ENCODE results near the gene CCDC148.

Gene CCDC148
- 0 to 0.26 reads per million in 2 donors for total RNA-seq

DNA sequence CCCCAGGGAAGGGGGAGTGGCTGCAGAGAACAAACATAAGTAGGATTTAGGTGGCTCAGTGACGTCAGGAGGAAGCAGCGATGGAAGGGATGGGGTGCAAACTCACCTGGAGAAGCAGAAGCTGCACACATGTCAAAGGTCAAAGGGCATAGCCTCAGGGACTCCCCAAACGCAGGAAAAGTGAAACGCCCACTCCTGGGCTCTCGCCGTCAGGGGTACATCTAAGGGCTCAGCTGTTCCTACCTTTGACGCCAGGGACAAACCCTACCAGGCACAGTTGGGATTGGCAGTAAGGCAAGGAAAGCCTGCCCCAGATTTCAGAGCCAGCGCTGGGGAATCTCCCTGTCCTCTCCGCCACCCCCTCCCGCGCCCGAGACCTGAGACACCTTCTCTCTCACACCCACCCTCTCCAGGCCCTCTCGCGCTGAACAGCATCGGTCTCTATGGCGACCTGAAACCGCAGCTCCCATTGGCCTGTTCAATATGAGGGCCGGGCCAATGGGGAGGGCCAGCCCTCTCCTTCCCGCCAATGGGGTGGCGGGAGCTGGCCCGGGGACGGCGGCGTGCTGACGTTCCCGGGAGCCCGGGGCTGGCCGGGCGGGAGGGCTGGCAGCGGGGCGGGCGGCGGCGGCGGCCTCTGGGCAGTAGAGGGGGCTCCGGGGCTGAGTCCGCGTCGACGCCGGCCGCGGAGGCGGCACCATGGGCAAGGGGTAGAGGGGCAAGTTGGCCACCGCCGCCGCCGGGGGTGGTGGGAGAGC lies at the start of gene CCDC148, which contains the start of gene PKP4:
CCDC148 (minus strand) TSS at position 445 of the 758 bp plus-strand sequence; CDS start at position 131, 314 bp downstream.
PKP4 (plus strand) TSS at position 644 of the 758 bp plus-strand sequence. CDS start 76,233 bp downstream, outside the sequence.
- peak; percentile 75 for DNase-seq

DNA sequence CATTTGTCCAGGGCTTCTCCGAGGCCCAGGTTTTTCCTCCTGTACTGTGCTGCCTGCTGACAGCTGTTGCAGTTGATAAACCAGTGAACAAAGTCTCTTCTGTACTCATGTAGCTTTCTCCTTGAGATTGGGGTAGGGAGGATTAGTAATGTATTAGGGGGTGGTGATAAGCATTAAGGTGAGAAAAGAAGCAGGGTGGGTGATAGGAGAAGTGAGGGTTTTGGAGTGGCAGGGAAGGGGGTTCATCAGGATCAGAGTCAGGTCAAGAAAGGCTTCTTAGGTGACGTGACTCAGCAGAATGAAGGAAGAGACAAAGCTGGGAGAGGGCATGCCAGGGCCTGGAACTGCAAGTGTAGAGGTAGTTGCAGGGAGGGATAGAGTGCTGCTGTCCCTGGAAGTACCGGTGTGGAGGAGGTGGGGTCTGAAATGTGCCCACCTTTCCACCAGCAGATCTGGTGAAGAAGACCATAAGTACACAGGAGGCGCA lies 48.9 kb upstream of the CCDC148 start:
- DNase-seq: no peak

DNA sequence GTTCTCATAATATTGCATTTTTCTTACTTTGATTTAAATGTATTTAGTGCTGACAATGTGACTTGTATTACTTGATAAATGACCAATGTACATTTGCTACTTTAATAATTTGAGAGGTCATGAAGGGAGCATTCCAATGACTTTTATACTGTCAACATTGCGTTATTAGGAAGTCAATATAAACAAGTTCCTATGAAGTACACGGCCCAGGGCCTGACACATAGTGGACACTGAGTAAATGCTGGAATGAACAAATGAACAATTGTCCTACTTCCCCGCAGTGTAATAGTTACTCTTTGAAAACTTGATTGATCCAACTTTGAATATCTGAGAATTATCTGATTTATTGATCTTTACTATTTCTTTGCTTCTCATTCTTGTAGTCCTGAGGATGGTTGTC lies 47.5 kb upstream of the CCDC148 start:
- no peak for DNase-seq

DNA sequence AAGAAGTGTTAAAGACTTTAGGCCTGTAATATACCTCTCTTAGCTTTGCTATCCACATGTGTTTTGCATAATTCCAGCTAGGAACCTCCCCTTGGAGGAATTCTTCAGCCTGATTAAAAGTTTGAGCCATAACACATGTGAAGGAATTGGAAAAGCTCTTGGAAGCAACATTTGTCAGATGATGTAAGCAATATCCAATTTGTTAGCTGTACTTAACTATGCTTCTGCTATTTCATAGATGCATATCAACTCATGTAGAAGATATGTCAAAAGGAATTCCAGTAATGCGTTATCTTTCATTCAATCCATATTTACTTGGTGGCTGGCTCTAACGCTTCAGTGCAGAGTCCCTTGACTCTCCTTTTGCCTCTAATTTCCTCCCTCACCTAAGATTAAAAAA lies 46.4 kb upstream of the CCDC148 start:
- no peak for DNase-seq

DNA sequence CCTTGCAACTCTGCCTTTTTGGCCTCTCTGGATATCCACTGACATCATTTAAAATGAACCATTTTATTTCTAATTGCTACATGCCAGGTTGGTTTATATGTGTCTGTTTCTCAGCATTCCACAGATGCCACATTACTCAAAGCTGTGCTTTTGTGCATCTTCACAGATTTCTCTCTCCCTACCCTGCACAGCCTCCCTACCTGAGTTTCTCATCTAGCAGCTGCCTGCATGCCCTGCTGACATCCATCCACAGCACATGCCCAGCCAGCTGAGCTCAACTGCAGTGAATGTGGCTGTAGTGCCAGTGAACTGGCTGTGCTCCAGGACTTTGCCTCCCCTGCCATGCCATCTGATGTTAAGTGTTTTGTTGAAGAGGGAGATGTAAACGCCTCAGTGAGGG lies 44.7 kb upstream of the CCDC148 start:
- DNase-seq: no peak

DNA sequence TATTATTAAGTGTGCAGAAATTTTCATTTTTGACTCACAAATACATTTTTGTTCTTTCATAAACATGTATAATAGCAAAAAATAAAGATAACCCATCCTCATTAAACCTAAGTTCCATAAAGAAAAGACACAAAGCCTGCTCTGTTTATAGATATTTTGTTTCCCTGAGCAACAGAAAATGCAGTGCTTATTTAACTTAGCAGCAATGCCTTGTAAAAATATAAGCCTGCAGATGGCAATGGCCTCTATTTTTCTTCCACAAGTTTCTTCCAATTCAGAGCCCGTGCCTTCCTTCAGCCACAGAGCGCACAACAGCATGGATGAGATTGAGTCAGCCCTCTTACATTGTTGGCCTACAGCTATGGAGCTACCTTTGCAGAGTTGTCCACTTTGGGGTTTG lies 43.8 kb upstream of the CCDC148 start:
- DNase-seq: no peak

DNA sequence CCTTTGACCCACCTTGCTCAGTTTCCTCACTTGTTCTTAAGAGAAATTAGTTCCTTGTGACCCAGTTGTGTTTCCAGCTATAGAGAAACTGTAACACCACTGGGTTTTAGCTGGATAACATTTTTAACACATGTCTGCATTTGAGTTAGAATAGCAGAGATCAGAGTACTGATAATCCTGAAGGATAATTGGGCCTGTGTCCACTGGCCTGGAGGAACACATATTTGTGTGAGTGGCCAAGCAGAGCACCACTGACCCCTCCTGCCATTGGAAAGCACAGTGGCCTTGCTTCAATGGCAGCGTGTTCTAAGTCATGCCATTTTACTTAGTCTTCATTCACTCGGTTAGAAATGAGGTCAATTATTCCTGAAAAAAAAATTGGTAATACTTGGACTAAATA lies 42.8 kb upstream of the CCDC148 start:
- DNase-seq: no peak

DNA sequence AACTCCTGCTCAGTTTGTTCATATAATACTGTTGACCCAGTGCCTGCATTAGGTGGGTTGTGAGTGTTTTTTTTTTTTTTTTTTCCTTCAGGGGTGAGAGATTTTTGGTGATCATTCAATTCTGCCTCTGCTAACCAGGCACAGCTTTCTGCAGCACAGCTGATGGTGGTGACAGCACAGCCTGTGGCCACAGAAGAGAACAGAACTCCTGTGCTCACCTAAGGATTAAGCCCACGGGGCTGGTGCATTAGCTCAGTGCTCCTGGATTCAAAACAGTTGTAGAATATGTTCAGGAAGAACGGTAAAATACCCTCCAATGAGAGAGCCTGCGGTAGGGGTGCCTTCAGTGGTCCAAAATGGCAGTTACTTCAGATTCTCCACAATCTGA lies 42.2 kb upstream of the CCDC148 start:
- no peak for DNase-seq

DNA sequence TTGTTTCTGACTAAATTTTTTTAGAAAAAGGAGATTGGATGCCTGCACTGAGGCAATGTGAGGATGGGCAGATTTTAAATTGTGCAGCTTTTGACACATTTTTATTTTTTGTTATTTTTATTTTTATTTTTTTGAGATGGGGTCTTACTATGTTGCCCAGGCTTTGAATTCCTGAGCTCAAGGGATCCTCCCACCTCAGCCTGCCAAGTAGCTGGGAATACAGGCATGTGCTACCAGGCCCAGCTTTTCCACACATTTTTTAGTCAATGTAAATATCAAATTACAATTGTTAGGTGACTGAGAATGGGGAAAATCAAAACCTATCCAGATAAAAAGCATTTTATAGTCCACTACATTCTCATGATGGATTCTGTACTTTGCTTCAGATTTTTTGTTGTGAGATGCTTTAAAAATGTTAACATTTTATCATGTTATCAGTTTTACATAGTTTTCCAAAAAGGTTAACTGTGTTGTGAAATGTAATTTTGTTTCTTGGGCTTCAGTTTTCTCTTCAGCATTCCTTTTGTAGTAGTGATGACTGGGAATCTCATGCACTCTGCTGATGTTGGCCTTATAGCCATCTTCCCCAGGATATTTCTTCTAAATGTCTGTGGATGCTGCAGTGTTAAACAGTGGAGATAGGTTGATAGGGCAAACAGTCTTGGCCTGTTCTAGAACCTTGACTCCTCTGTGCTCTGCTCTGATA lies 41.6 kb upstream of the CCDC148 start:
- no peak for DNase-seq

DNA sequence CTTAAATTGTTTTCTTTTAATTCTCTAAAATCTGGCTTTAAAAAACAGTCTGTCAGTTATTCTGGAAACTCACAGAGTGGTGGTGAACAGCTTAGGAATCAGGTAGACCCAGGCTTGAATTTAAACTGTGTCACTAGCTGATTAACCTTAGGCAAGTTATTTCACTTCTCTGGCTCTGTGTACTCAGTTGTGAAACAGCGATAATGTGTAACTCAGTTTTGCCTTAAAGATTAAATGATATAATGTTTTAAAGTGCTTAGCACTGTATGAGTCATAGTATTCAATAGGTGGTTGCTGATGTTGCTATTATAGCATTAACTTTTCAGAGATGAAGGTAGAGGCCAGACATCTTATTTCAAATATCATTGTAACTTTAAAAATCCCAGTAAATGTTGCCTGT lies 40.9 kb upstream of the CCDC148 start:
- no peak for DNase-seq

DNA sequence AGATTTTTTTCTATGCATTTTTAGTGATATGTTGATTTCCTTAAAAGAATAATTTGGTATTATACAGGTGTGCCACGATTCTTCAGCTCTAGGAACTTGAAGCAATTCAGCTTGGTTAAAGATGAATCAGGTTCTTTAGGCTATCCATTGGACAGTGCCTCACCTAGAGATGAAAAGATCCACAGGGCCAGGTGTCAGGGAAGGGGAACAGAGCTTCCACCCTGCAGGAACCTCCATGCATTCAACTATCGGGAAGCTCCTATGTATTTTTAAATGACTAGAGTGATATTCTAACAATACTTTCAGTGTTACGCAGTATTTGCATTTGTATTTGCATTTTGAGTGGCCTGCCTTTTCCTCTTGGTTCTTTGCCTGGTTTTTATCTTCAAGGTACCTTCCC lies 40.4 kb upstream of the CCDC148 start:
- DNase-seq: no peak

DNA sequence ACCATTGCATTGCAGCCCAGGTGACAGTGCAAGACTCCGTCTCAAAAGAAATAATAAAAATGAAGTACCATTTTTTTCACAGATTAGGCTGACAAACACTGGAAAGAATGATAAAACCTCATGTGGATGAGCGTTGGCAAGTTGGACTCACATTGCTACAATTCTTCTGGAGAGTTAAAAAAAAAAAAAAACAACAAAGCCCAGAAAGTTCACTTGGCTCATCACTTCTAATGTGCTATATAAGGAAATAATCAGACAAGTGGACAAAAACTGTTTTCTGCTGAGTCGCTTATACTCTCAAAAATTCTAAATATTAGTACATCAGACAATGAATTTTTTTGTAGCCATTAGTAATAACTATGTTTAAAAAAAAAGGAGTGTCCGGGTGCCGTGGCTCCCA lies 38.6 kb upstream of the CCDC148 start:
- no peak for DNase-seq

DNA sequence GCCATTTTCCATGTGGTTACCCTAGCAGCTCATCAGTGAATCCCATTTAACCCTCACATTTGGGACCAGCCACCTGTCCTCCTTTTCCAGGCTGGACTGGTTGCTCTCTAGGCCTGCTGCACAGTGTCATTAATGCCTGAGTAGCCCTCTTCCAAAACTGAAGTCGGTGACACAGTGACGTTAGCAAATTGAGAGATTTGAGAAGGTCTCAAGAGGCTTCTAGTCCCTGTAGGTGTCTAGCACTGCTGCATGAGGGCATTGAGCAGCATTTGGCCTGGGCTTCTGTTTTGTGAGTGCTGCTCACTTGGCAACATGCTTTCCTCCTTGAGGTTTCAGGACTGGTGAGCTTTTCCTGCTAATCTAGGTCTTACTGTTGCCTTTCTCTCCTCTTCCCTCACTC lies 36.9 kb upstream of the CCDC148 start:
- no peak for DNase-seq

DNA sequence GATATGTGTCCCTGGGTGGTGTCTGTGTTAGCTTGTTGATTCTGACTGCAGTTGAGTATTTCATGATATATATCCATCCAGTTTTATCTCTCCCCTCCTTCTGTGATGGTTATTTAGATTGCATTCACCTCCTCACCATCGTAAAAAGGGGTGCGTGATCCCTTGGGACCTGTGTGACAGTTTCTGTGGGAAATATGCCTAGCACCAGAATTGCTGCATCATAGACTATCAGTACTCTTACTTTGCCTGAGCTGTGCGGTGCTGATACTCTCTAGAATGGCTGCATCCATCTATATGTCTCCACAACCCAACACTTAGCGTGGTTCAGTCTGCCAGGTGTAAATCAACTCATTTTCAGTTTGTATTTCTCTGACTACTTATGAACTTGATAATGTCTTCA lies 34.5 kb upstream of the CCDC148 start:
- no peak for DNase-seq

DNA sequence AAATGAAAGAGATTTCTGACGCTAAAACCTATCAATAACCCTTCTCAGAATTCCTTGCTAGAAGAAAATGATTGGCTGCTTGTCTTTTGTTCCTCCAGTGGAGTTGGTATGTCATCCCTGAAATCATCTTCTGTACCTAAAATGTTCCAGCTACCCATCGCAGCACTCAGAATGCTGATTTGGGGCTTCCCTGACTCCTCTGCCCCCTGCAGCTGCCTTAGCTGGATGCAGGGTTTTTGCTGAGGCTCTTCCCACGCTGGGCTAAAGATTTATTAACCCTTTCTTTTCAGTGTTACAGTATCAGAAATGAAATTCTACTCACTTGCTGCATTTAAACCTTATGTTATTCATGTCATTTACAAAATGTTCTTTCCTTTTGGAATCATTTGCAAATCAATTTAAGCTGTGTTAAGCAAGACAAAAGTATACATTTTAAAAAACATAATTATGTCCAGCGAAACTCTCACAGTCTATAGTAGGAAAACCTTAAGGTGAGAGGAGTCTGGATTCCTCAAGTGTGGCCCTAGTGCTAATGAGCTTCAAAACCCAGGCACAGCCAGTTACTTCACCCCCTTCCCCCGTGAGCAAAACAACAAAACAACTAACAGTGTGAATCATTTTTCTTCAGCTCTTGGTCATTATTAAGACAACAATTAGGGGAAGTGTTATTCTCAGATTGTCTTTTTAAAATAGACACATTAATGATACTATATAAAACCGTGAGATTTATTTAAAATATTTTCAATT lies 33.0 kb upstream of the CCDC148 start:
- DNase-seq: no peak

DNA sequence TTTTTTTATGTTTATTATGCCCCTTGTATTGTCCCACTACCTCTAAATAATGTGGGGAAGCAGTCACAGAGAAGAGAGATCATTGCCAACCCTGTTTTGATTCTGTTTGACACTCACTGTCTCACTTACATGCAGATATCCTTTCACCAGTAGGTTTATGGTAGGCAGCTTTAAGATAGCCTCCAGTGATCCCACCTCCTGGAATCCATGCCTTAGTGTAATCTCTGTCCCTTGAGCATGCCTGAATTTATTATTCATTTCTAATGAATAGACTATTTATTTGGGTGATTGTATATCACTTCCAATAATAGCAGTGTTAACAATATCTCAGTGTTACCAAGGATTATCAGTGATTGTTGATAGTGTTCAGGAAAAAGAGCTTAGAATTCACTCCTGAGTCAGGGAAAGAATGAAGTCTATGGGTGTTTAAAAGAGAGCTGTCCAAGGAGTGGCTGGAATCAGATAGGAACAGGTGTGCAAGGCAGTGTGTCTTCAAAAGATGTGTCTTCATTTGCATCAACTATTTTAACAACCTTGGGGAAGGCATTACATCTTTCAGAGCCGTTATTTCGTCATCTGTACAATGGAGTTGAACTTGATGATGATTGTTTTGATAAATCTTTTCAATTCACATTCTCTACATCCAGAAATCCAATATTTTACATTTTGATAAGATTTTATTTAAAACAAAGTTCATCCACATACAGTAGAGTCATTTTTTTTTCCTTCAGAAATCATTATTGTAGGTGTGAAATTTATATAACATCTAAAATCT lies 32.1 kb upstream of the CCDC148 start:
- DNase-seq: no peak

DNA sequence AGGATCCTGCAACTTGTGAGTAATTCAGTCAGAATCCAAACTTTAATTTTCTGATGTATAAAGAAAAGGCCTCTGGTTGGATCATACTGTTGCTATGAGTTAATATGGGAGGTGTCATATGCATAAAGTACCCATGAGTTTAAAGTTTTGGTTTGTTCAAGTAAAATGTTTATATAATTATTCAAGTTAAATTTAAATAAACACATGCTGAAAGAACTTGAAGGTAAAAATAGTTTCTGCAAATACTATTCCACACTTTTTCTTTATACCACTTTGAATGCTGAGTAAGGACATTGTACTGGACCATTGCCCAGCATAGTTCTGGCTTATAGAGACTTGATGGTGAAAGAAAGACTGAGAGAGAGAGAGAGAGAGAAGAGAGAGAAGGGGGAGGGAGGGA lies 30.9 kb upstream of the CCDC148 start:
- DNase-seq: no peak

DNA sequence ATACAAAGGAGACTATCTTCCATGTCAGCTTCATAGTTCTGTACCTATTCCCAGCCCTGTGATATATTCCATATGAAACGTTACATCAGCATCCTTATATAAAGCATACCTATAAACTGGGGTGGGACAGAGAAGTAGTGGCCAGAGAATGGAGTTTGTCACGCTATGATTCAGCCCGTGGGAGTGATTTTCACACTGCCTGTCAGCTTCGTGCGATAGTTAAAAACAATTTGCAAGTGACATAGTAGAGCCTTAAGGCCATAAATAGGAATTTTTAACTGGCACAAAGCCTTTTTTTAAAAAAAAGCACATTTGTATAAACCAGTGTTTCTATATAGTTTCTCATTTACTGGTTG lies 30.4 kb upstream of the CCDC148 start:
- no peak for DNase-seq

DNA sequence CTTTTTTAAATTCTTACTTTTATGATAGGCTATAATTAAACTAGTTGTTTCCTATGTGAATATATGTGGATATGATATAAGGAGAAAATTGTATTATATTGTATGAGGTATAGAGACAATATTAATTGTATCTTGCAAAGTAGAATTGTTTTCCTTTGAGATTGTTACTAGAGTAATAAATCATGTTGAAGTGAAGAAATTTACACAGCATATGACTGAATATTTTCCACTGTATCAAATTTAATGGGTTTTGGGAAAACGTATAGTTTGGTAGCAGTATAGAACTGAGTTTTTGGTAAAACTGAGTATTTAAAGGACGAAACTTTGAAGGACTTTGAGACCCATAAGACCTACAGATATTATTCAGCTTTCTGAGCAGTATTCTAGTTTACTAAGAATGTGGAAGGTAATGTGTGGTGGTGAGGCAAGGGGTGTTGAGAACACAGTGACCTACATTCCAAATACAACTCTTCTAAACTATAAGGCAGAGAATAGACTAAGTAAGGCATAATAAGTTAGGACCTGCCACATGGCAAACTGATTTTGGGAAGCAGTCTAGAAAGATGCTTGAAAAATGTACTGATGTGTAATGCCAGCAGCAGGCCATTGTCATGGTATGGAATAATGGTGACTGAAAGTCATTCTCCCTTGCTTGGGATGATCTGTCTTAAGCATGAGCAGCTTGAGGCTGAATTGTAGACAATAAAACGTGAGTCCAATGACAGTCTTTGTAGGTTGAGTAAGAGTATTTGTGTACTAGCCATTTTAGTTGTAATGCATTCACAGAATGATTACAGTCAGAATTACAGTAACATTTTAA lies 29.8 kb upstream of the CCDC148 start:
- no peak for DNase-seq

DNA sequence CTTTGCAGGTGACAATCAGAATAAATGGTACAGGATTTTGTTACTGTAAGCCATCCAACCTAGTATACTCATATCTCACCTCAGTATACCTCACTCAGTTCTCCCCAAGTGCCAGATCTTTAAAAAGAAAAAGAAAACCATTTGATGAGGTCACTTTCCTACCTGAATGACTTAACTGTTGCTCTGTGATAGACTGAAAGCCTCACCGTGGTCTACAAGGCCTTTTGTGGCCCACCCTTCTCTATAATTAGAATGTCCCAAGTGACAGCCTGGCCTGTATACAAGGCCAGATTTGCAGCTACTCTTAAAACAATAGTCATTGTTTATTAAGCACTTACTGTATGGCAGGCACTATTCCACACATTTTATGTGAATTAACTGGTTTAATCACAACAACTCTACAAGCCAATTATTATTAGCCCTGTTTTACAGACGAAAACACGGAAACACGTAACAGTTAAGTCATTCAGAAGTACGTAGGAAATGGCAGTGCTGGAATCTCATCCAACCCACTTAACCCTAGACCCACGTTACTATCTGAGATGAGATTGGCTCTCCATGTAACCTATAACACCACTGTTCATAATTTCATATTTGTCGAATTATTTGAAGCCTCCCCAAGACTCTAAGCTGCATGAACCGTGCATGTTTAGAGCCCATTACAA lies 28.5 kb upstream of the CCDC148 start:
- DNase-seq: no peak

DNA sequence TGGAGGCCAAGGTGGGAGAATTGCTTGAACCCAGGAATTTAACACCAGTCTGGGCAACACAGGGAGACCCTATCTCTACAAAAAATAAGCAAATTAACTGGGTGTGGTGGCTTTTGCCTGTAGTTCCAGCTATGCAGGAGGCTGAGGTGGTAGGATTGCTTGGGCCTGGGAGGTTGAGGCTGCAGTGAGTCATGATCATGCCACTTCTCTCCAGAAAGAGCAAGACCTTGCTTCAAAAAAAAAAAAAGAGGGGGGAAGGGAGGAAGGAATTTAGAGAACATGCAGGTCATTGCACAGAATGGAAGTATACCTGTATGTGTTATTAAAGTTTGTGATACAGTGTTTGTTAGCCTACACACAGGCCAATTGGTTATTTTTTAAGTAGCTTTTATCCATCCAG lies 26.0 kb upstream of the CCDC148 start:
- no peak for DNase-seq

All from activated gamma-delta T cell (primary cell).